HEK293 (cell line): ENCODE data around the gene FUBP3.
A peak's percentile ranks its signal among the peaks of the same experiment; 100 is the strongest.
"Not testable (repeated sequence)": the region's sequence is repeated elsewhere in the genome, so short reads cannot be mapped to it uniquely, and the experiment has no call there.

Experiments
- CTCF ChIA-PET: fragments of 350-600 bp; formaldehyde crosslinking; extraction: SDS; loops from one replicate; lab custom pipeline; 2021; ENCODE audit warnings: antibody characterized with exemption; lab: Yijun Ruan, JAX
- POLR2A ChIA-PET: fragments of 300-600 bp; formaldehyde crosslinking; extraction: SDS; loops from one replicate; lab custom pipeline; 2020; ENCODE audit warnings: antibody characterized with exemption, inconsistent platforms; lab: Yijun Ruan, JAX
- H3K27ac ChIP-seq: fragments of 200-500 bp; sonication (Bioruptor generic); 2 replicates; pipeline ENCODE4 v1.5.1; 2014; ENCODE audit warnings: low read depth, low read length, control low read depth, inconsistent platforms; ENCODE audit errors: extremely low read depth
- H3K36me3 ChIP-seq, 2 experiments: fragments of 200-500 bp in 1 of 2; sonication (Bioruptor generic) in 1 of 2; 1 replicate in 1 of 2; 2 replicates in 1 of 2; pipeline ENCODE4 v1.5.1; 2014 to 2017; ENCODE audit warnings: inconsistent platforms in 2 of 2, low read length in 2 of 2; ENCODE audit not compliant: control insufficient read depth in 2 of 2, insufficient read depth in 1 of 2
- H3K4me1 ChIP-seq: fragments of 200-500 bp; sonication (Bioruptor generic); 2 replicates; pipeline ENCODE4 v1.5.1; 2014; ENCODE audit warnings: mild to moderate bottlenecking, low read length, inconsistent platforms; ENCODE audit not compliant: control insufficient read depth, insufficient read depth
- H3K4me3 ChIP-seq: 2 replicates; pipeline ENCODE4 v1.5.1; 2011; ENCODE audit warnings: low read depth, mild to moderate bottlenecking, control low read depth, low read length, moderate library complexity
- H3K9me3 ChIP-seq: fragments of 200-500 bp; sonication (Bioruptor generic); 2 replicates; pipeline ENCODE4 v1.5.1; 2014; ENCODE audit warnings: low read depth, low read length, inconsistent platforms; ENCODE audit not compliant: control insufficient read depth, insufficient read depth
- BCL11A ChIP-seq: fragments of 450-650 bp; formaldehyde crosslinking; IDR thresholded peaks from 2 replicates; pipeline ENCODE4 v1.5.1; 2016; ENCODE audit warnings: low read depth, missing biosample characterization, missing genetic modification characterization
- HOXC10 ChIP-seq: sonication (generic); formaldehyde crosslinking; IDR thresholded peaks from 2 replicates; pipeline ENCODE4 v1.8.1; 2023; ENCODE audit warnings: mild to moderate bottlenecking, missing genetic modification reagents
- PRDM10 ChIP-seq: fragments of 450-650 bp; formaldehyde crosslinking; IDR thresholded peaks from 2 replicates; pipeline ENCODE4 v1.5.1; 2016; ENCODE audit warnings: missing biosample characterization, missing genetic modification characterization
- TRIM28 ChIP-seq: IDR thresholded peaks from 2 replicates; pipeline ENCODE4 v1.6.1; 2011; ENCODE audit warnings: low read length, control low read depth, borderline replicate concordance
- ZNF121 ChIP-seq: fragments of 450-650 bp; formaldehyde crosslinking; IDR thresholded peaks from 2 replicates; pipeline ENCODE4 v1.5.1; 2016; ENCODE audit warnings: missing biosample characterization, missing genetic modification characterization
- ZNF335 ChIP-seq: fragments of 450-650 bp; formaldehyde crosslinking; conservative IDR thresholded peaks from 2 replicates; pipeline ENCODE4 v1.5.1; 2016; ENCODE audit warnings: missing biosample characterization, missing genetic modification characterization
- ZNF768 ChIP-seq: fragments of 450-650 bp; formaldehyde crosslinking; IDR thresholded peaks from 2 replicates; pipeline ENCODE4 v1.5.1; 2018; ENCODE audit warnings: missing biosample characterization, mild to moderate bottlenecking, missing genetic modification characterization
- TF ChIP-seq, protein P1 (sequence below): fragments of 450-650 bp; formaldehyde crosslinking; conservative IDR thresholded peaks from 2 replicates; pipeline ENCODE4 v1.5.1; 2016; ENCODE audit warnings: low read depth, missing biosample characterization, missing genetic modification characterization

The FUBP3 gene

DNA sequence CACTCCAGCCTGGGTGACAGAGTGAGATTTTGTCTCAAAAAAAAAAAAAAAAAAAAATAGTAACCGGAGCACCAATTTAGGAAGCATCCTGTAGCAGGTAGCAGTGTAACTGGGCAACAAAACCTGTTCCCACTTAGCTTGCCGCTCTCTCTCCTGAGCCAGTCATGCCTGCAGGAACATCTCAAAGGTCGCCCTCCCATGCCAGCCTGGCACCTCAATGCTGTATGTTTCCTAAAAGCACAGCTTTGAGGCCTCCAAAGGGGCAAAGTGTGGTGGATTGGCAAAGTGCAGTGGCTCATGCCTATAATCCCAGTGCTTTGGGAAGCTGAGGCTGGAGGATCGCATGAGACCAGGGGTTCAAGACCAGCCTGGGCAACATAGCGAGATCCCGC, 22.3 kb upstream of the FUBP3 start:
- TF ChIP-seq, protein P1, sequence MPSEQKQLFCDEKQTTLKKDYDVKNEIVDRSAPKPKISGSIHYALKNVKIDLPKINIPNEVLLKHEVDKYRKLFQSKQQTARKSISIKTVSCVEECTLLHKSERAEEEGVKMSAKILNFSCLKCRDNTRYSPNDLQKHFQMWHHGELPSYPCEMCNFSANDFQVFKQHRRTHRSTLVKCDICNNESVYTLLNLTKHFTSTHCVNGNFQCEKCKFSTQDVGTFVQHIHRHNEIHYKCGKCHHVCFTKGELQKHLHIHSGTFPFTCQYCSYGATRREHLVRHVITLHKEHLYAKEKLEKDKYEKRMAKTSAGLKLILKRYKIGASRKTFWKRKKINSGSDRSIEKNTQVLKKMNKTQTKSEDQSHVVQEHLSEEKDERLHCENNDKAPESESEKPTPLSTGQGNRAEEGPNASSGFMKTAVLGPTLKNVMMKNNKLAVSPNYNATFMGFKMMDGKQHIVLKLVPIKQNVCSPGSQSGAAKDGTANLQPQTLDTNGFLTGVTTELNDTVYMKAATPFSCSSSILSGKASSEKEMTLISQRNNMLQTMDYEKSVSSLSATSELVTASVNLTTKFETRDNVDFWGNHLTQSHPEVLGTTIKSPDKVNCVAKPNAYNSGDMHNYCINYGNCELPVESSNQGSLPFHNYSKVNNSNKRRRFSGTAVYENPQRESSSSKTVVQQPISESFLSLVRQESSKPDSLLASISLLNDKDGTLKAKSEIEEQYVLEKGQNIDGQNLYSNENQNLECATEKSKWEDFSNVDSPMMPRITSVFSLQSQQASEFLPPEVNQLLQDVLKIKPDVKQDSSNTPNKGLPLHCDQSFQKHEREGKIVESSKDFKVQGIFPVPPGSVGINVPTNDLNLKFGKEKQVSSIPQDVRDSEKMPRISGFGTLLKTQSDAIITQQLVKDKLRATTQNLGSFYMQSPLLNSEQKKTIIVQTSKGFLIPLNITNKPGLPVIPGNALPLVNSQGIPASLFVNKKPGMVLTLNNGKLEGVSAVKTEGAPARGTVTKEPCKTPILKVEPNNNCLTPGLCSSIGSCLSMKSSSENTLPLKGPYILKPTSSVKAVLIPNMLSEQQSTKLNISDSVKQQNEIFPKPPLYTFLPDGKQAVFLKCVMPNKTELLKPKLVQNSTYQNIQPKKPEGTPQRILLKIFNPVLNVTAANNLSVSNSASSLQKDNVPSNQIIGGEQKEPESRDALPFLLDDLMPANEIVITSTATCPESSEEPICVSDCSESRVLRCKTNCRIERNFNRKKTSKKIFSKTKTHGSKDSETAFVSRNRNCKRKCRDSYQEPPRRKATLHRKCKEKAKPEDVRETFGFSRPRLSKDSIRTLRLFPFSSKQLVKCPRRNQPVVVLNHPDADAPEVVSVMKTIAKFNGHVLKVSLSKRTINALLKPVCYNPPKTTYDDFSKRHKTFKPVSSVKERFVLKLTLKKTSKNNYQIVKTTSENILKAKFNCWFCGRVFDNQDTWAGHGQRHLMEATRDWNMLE (tag by site-specific recombination), result no peak
- TF ChIP-seq ZNF121 (tag by site-specific recombination) (no peak), ZNF768 (tag by site-specific recombination) (no peak), HOXC10 (CRISPR knock-in tag) (no peak)
- TF ChIP-seq, all 188 proteins: peak for 0
- Histone ChIP-seq H3K9me3 (no peaks in the 10 kb centered on the region), H3K36me3 (no peaks in the 10 kb centered on the region), H3K27ac (no peak overlapping the region), H3K4me3 (no peak overlapping the region), H3K4me1 (no peaks in the 10 kb centered on the region)
- ChIA-PET CTCF (interaction anchor here (0.7 kb wide), 1 partner anchor 126 kb away, joined by 3 read pairs; no protein-coding TSS in a partner anchor), POLR2A (interaction anchor here (0.7 kb wide), 1 partner anchor 1787 kb away, joined by 3 read pairs; no protein-coding TSS in a partner anchor)

- Histone ChIP-seq H3K36me3 (no peaks in the 10 kb centered on the region), H3K4me1 (no peaks in the 10 kb centered on the region), H3K27ac (0 out of 2 replicates have a peak overlapping the region, but pooled peaks have one; percentile 24), H3K9me3 (no peaks in the 10 kb centered on the region)
- TF ChIP-seq PRDM10 (0 out of 2 replicates have a peak, but pooled peaks have one; percentile 31), ZNF335 (tag by site-specific recombination) (peak; percentile 47; the same call in 1 of the 2 replicates), BCL11A (tag by site-specific recombination) (no peak), TRIM28 (0 out of 2 replicates have a peak, but pooled peaks have one; percentile 19)
- TF ChIP-seq, all 188 proteins: peak for 3
- H3K4me3 ChIP-seq, result no peak overlapping the region
- ChIA-PET POLR2A (interaction anchor here (0.9 to 1.0 kb wide), 2 partner anchors 9 to 170 kb away, joined by 3 to 8 read pairs; no protein-coding TSS in a partner anchor), CTCF (interaction anchor here (0.6 to 1.3 kb wide), 3 partner anchors 8 to 140 kb away, joined by 3 to 4 read pairs (median 4); no protein-coding TSS in a partner anchor)
Measured at GRCh38 chr9:130561056-130561455, 18.3 kb upstream of the FUBP3 start.

GRCh38 chr9:130562525-130562924, 16.9 kb upstream of the FUBP3 start:
- POLR2A ChIA-PET, result interaction anchor here (0.5 kb wide), 1 partner anchor 14 kb away, joined by 7 read pairs; no protein-coding TSS in a partner anchor
- H3K4me1 ChIP-seq, H3K9me3 ChIP-seq, CTCF ChIA-PET, H3K36me3 ChIP-seq, H3K27ac ChIP-seq, H3K4me3 ChIP-seq: not testable (repeated sequence)
